H9 (cell line): Measurements from ENCODE around the gene PRSS1. TPM values are rescaled to one million over a fixed set of nuclear protein-coding genes. Genes with fewer than 3 reads are reported as not detected.

Experiments used
- DNase-seq: peaks from one replicate; pipeline ENCODE4 v3.0.0-alpha.2; 2017
- H2AFZ ChIP-seq: one replicate; pipeline ENCODE4 v1.6.1; 2013; ENCODE audit warnings: mild to moderate bottlenecking, low read length, control low read depth, moderate library complexity
- H2AK5ac ChIP-seq: 2 replicates; pipeline ENCODE4 v1.6.1; 2013; ENCODE audit warnings: low read length, control low read depth, mixed read lengths; ENCODE audit not compliant: insufficient read length
- H2BK120ac ChIP-seq: one replicate; pipeline ENCODE4 v1.6.1; 2013; ENCODE audit warnings: low read depth, mild to moderate bottlenecking, low read length, control low read depth, inconsistent platforms; ENCODE audit not compliant: poor library complexity, severe bottlenecking
- H2BK12ac ChIP-seq: 2 replicates; pipeline ENCODE4 v1.6.1; 2013; ENCODE audit warnings: low read length, control low read depth, mixed read lengths, low read depth; ENCODE audit not compliant: insufficient read length
- H2BK15ac ChIP-seq: 2 replicates; pipeline ENCODE4 v1.6.1; 2013; ENCODE audit warnings: low read depth, low read length, control low read depth
- H2BK20ac ChIP-seq: one replicate; pipeline ENCODE4 v1.6.1; 2013; ENCODE audit warnings: low read depth, mild to moderate bottlenecking, low read length, control low read depth, inconsistent platforms; ENCODE audit not compliant: poor library complexity, severe bottlenecking
- H2BK5ac ChIP-seq: 2 replicates; pipeline ENCODE4 v1.6.1; 2013; ENCODE audit warnings: low read length, control low read depth, mixed read lengths; ENCODE audit not compliant: insufficient read length
- H3K14ac ChIP-seq: 2 replicates; pipeline ENCODE4 v1.6.1; 2013; ENCODE audit warnings: low read length, control low read depth; ENCODE audit not compliant: insufficient read depth
- H3K18ac ChIP-seq: 2 replicates; pipeline ENCODE4 v1.6.1; 2013; ENCODE audit warnings: low read depth, mild to moderate bottlenecking, mixed read lengths, low read length, control low read depth; ENCODE audit not compliant: insufficient read length
- H3K23ac ChIP-seq: 2 replicates; pipeline ENCODE4 v1.6.1; 2013; ENCODE audit warnings: low read length, control low read depth, mixed read lengths, low read depth; ENCODE audit not compliant: insufficient read length
- H3K23me2 ChIP-seq: 2 replicates; pipeline ENCODE4 v1.6.1; 2013; ENCODE audit warnings: low read depth, mild to moderate bottlenecking, mixed read lengths, low read length, control low read depth; ENCODE audit not compliant: insufficient read length, poor library complexity, severe bottlenecking
- H3K27ac ChIP-seq: 2 replicates; pipeline ENCODE4 v1.5.1; 2013; ENCODE audit warnings: low read length, control low read depth, mixed read lengths, low read depth; ENCODE audit not compliant: insufficient read length
- H3K27me3 ChIP-seq: 2 replicates; pipeline ENCODE4 v1.6.1; 2013; ENCODE audit warnings: low read length, control low read depth, inconsistent platforms; ENCODE audit not compliant: insufficient read depth
- H3K4ac ChIP-seq: 2 replicates; pipeline ENCODE4 v1.6.1; 2013; ENCODE audit warnings: low read depth, mild to moderate bottlenecking, control low read depth, inconsistent platforms, low read length, moderate library complexity
- H3K4me1 ChIP-seq: 2 replicates; pipeline ENCODE4 v1.6.1; 2013; ENCODE audit warnings: low read length, control low read depth, inconsistent platforms; ENCODE audit not compliant: insufficient read depth
- H3K4me2 ChIP-seq: 2 replicates; pipeline ENCODE4 v1.6.1; 2013; ENCODE audit warnings: low read length, control low read depth, mixed read lengths; ENCODE audit not compliant: insufficient read length, insufficient read depth
- H3K56ac ChIP-seq: 2 replicates; pipeline ENCODE4 v1.6.1; 2013; ENCODE audit warnings: low read depth, mild to moderate bottlenecking, mixed read lengths, low read length, control low read depth; ENCODE audit not compliant: insufficient read length
- H3K79me1 ChIP-seq: 2 replicates; pipeline ENCODE4 v1.6.1; 2013; ENCODE audit warnings: low read depth, mild to moderate bottlenecking, moderate library complexity, low read length, control low read depth, inconsistent platforms; ENCODE audit not compliant: insufficient read depth, poor library complexity, severe bottlenecking
- H3K79me2 ChIP-seq: 2 replicates; pipeline ENCODE4 v1.6.1; 2013; ENCODE audit warnings: low read length, control low read depth, inconsistent platforms; ENCODE audit not compliant: insufficient read depth
- H3K9ac ChIP-seq: 2 replicates; pipeline ENCODE4 v1.6.1; 2013; ENCODE audit warnings: low read length, control low read depth, mixed read lengths; ENCODE audit not compliant: insufficient read length; ENCODE audit errors: extremely low read depth
- H3K9me3 ChIP-seq: one replicate; pipeline ENCODE4 v1.6.1; 2013; ENCODE audit warnings: low read depth, low read length, inconsistent platforms; ENCODE audit not compliant: control insufficient read depth
- H3T11ph ChIP-seq: one replicate; pipeline ENCODE4 v1.6.1; 2013; ENCODE audit warnings: mild to moderate bottlenecking, low read length, control low read depth, inconsistent platforms
- H4K20me1 ChIP-seq: one replicate; pipeline ENCODE4 v1.6.1; 2013; ENCODE audit not compliant: control insufficient read depth, insufficient read length, insufficient read depth
- H4K5ac ChIP-seq: 2 replicates; pipeline ENCODE4 v1.6.1; 2013; ENCODE audit warnings: low read depth, mild to moderate bottlenecking, mixed read lengths, low read length, control low read depth; ENCODE audit not compliant: insufficient read length
- H4K8ac ChIP-seq: replicated peaks from 2 replicates; pipeline ENCODE4 v1.6.1; 2013; ENCODE audit warnings: low read length, control low read depth, mixed read lengths, low read depth; ENCODE audit not compliant: insufficient read length
- H4K91ac ChIP-seq: 2 replicates; pipeline ENCODE4 v1.6.1; 2013; ENCODE audit warnings: low read depth, mild to moderate bottlenecking, moderate library complexity, mixed read lengths, low read length, control low read depth; ENCODE audit not compliant: insufficient read length
- H3K27ac Mint-ChIP-seq, 3 experiments: 2 replicates in 2 of 3; 3 replicates in 1 of 3; pipeline ENCODE4 v1.8.0; 2020 to 2021; ENCODE audit warnings: mixed read lengths in 3 of 3, mild to moderate bottlenecking in 1 of 3, moderate library complexity in 1 of 3
- H3K27me3 Mint-ChIP-seq: 2 replicates; pipeline ENCODE4 v1.8.0; 2021; ENCODE audit warnings: low read depth, mild to moderate bottlenecking, moderate library complexity, mixed read lengths
- H3K36me3 Mint-ChIP-seq, 3 experiments: 2 replicates in 2 of 3; 3 replicates in 1 of 3; pipeline ENCODE4 v1.8.0; 2020 to 2021; ENCODE audit warnings: low read depth in 3 of 3, mixed read lengths in 3 of 3; ENCODE audit not compliant: insufficient read depth in 1 of 3
- H3K4me1 Mint-ChIP-seq, 2 experiments: 2 replicates each; pipeline ENCODE4 v1.8.0; 2020; ENCODE audit warnings: mixed read lengths in 2 of 2
- H3K4me3 Mint-ChIP-seq, 2 experiments: 2 replicates in 1 of 2; 3 replicates in 1 of 2; pipeline ENCODE4 v1.8.0; 2020 to 2021; ENCODE audit warnings: mild to moderate bottlenecking in 2 of 2, mixed read lengths in 2 of 2, moderate library complexity in 1 of 2
- H3K9me3 Mint-ChIP-seq, 2 experiments: 2 replicates in 1 of 2; 3 replicates in 1 of 2; pipeline ENCODE4 v1.8.0; 2020; ENCODE audit warnings: mild to moderate bottlenecking in 2 of 2, mixed read lengths in 2 of 2, moderate library complexity in 1 of 2
- CTCF ChIP-seq: fragments of 200-600 bp; sonication (generic); conservative IDR thresholded peaks from 3 replicates; pipeline ENCODE4 v1.8.0; 2021; ENCODE audit warnings: antibody characterized with exemption, mild to moderate bottlenecking
- WGBS: extraction: QIAGEN DNeasy Blood & Tissue Kit; methylation state at CpG from one replicate; pipeline ENCODE4 v1.1.7; 2013; ENCODE audit warnings: missing lambda C conversion rate, low lambda C conversion rate, mixed read lengths; ENCODE audit not compliant: insufficient read length; ENCODE audit errors: extremely low coverage; 5-methylcytosine and 5-hydroxymethylcytosine counted together
- total RNA-seq: library from RNA; stranded (reverse); gene quantifications from 2 replicates; pipeline ENCODE4 v1.2.1, GENCODE V29; 2021

Gene PRSS1
- total RNA-seq, 1 experiment from 2014 or later, result not detected

GRCh38 chr7:142787783-142788182 is 38.5 kb downstream of the PRSS1 start:
- H4K8ac ChIP-seq, result no peak overlapping the region
- H3K27me3 ChIP-seq, result no peaks in the 10 kb centered on the region
- no peak overlapping the region for H3K4ac ChIP-seq
- H3K18ac ChIP-seq, result no peak overlapping the region
- H3K23ac ChIP-seq, result no peak overlapping the region
- H4K91ac ChIP-seq, result no peak overlapping the region
- no peak overlapping the region for H3K56ac ChIP-seq
- Mint-ChIP-seq H3K27ac (no peak overlapping the region), H3K4me3 (no peak overlapping the region), H3K9me3 (no peaks in the 10 kb centered on the region), H3K36me3 (no peaks in the 10 kb centered on the region; a peak in 1 of 7 replicates), H3K27me3 (peaks cover 18% of the 10 kb centered on the region), H3K4me1 (peaks cover 5 to 10% of the 10 kb centered on the region in 2 experiments)
- H3K4me2 ChIP-seq, result no peak overlapping the region
- H2BK12ac ChIP-seq, result no peak overlapping the region
- H3K23me2 ChIP-seq, result no peaks in the 10 kb centered on the region
- H4K20me1 ChIP-seq, result no peaks in the 10 kb centered on the region
- no peak overlapping the region for H2AK5ac ChIP-seq
- no peaks in the 10 kb centered on the region for H3K9me3 ChIP-seq
- no peak overlapping the region for H3K9ac ChIP-seq
- TF ChIP-seq CTCF, result no peak
- H2BK5ac ChIP-seq, result no peak overlapping the region
- H3K79me2 ChIP-seq, result no peaks in the 10 kb centered on the region
- WGBS, result no CpG with 5 or more reads among the region's 6 CpGs
- H2AFZ ChIP-seq, result no peak overlapping the region
- H3K27ac ChIP-seq, result no peak overlapping the region
- H3T11ph ChIP-seq, result no peak overlapping the region
- no peak overlapping the region for H4K5ac ChIP-seq
- no peak overlapping the region for H2BK15ac ChIP-seq
- DNase-seq, result no peak
- H2BK20ac ChIP-seq, result no peak overlapping the region
- no peaks in the 10 kb centered on the region for H3K79me1 ChIP-seq
- no peaks in the 10 kb centered on the region for H3K4me1 ChIP-seq
- H3K14ac ChIP-seq, result no peak overlapping the region
- no peak overlapping the region for H2BK120ac ChIP-seq
